Measurements from ENCODE around the gene CD44.

CD44 gene

GRCh38 chr11:35103366-35104208 is 35.4 kb upstream of the CD44 start:
- Histone ChIP-seq H3F3A (ENCODE audit: control insufficient read depth, insufficient read depth) (no peaks in the 10 kb centered on the region), H3K9me3 (ENCODE audit: control insufficient read depth, insufficient read depth, low read length) (no peaks in the 10 kb centered on the region), H3K27me3 (ENCODE audit: control insufficient read depth, low read length) (no peaks in the 10 kb centered on the region), H3K36me3 (ENCODE audit: control insufficient read depth, low read length) (no peaks in the 10 kb centered on the region), H3K9me2 (replicated peaks; ENCODE audit: control insufficient read depth, low read length) (no peaks in the 10 kb centered on the region), H3K79me2 (ENCODE audit: control insufficient read depth, low read length) (no peaks in the 10 kb centered on the region), H3K4me1 (ENCODE audit: control insufficient read depth, low read length) (peaks cover 23% of the 10 kb centered on the region), H3K4me2 (ENCODE audit: low read length) (no peak overlapping the region), H4K20me1 (ENCODE audit: control insufficient read depth, insufficient read depth, low read depth, low read length) (no peaks in the 10 kb centered on the region), H3K27ac (ENCODE audit: low read depth, low read length) (no peak overlapping the region), H3K4me3 (ENCODE audit: low read length) (no peak overlapping the region)
- no peak for TF ChIP-seq EZH2phosphoT487 (IDR thresholded peaks at IDR 0.05; ENCODE audit: borderline replicate concordance, low read length)
- no peak for TF ChIP-seq CTCF (IDR thresholded peaks at IDR 0.05; ENCODE audit: low read depth, low read length, poor library complexity, severe bottlenecking)

- Histone ChIP-seq H3K4me1 (ENCODE audit: control insufficient read depth, low read length) (peaks cover 23% of the 10 kb centered on the region), H3K79me2 (ENCODE audit: control insufficient read depth, low read length) (no peaks in the 10 kb centered on the region), H4K20me1 (ENCODE audit: control insufficient read depth, insufficient read depth, low read depth, low read length) (no peaks in the 10 kb centered on the region), H3K27ac (ENCODE audit: low read depth, low read length) (no peak overlapping the region), H3K9me2 (replicated peaks; ENCODE audit: control insufficient read depth, low read length) (no peaks in the 10 kb centered on the region), H3F3A (ENCODE audit: control insufficient read depth, insufficient read depth) (no peaks in the 10 kb centered on the region), H3K27me3 (ENCODE audit: control insufficient read depth, low read length) (no peaks in the 10 kb centered on the region), H3K4me2 (ENCODE audit: low read length) (no peak overlapping the region), H3K36me3 (ENCODE audit: control insufficient read depth, low read length) (no peaks in the 10 kb centered on the region), H3K9me3 (ENCODE audit: control insufficient read depth, insufficient read depth, low read length) (no peaks in the 10 kb centered on the region), H3K4me3 (ENCODE audit: low read length) (no peak overlapping the region)
- TF ChIP-seq EZH2phosphoT487 (IDR thresholded peaks at IDR 0.05; ENCODE audit: borderline replicate concordance, low read length) (no peak), CTCF (IDR thresholded peaks at IDR 0.05; ENCODE audit: low read depth, low read length, poor library complexity, severe bottlenecking) (no peak)
Observed at GRCh38 chr11:35104655-35105054, 34.3 kb upstream of the CD44 start.

GRCh38 chr11:35105319-35106079 is 33.5 kb upstream of the CD44 start:
- H3K79me2 ChIP-seq (ENCODE audit: control insufficient read depth, low read length) = no peaks in the 10 kb centered on the region
- H3K4me1 ChIP-seq (ENCODE audit: control insufficient read depth, low read length) = peaks cover 25% of the 10 kb centered on the region
- no peaks in the 10 kb centered on the region for H3K27me3 ChIP-seq (ENCODE audit: control insufficient read depth, low read length)
- no peaks in the 10 kb centered on the region for H4K20me1 ChIP-seq (ENCODE audit: control insufficient read depth, insufficient read depth, low read depth, low read length)
- H3K4me3 ChIP-seq (ENCODE audit: low read length) = no peak overlapping the region
- H3K27ac ChIP-seq (ENCODE audit: low read depth, low read length) = no peak overlapping the region
- H3K9me2 ChIP-seq (replicated peaks; ENCODE audit: control insufficient read depth, low read length) = no peaks in the 10 kb centered on the region
- TF ChIP-seq EZH2phosphoT487 (IDR thresholded peaks at IDR 0.05; ENCODE audit: borderline replicate concordance, low read length) (no peak), CTCF (IDR thresholded peaks at IDR 0.05; ENCODE audit: low read depth, low read length, poor library complexity, severe bottlenecking) (no peak)
- H3K36me3 ChIP-seq (ENCODE audit: control insufficient read depth, low read length) = no peaks in the 10 kb centered on the region
- no peaks in the 10 kb centered on the region for H3F3A ChIP-seq (ENCODE audit: control insufficient read depth, insufficient read depth)
- no peaks in the 10 kb centered on the region for H3K9me3 ChIP-seq (ENCODE audit: control insufficient read depth, insufficient read depth, low read length)
- H3K4me2 ChIP-seq (ENCODE audit: low read length) = no peak overlapping the region
